ENCODE results near the gene LLPH. TPM values are rescaled to one million over a fixed set of nuclear protein-coding genes. Genes with fewer than 3 reads are reported as not detected.

The LLPH gene
- total RNA-seq, 1 donor from 2014 or later = 16.5 TPM

DNA sequence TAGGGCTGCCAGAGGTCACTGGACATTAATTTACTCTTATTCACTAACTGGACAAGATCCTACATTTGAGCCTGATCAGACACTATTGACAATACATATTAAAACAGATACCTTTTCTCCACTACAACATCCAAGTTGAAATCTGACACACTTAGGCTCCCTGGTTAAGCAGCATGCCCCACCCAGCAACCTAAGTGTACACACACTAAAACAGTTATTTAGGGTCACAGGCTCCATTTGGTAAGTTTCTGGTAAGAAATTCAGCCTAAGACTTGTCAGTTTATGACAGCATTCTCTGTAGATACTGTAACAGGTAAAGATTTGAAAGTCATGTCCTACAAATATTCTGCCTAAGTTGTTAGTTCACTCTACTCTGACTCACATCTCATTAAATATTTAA, 12.3 kb upstream of the LLPH start:
- no peak for DNase-seq (ENCODE audit: low spot score)

DNA sequence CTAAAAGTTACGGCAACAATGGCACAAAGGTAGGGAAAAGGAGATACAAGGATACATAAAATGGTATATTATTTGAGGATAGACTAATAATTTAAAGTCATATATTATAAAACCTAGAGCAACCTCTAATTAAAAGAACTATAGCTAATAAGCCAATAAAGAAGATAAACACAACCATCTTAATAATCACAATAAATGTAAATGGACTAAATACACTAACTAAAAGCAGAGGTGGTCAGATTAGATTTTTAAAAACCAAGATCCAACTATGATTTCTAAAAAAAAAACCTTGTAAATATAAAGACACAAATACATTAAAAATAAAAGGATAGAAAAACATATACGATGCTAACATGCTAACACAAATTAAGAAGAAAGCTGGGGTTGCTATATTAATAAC, 10.7 kb upstream of the LLPH start:
- no peak for DNase-seq (ENCODE audit: low spot score)

DNA sequence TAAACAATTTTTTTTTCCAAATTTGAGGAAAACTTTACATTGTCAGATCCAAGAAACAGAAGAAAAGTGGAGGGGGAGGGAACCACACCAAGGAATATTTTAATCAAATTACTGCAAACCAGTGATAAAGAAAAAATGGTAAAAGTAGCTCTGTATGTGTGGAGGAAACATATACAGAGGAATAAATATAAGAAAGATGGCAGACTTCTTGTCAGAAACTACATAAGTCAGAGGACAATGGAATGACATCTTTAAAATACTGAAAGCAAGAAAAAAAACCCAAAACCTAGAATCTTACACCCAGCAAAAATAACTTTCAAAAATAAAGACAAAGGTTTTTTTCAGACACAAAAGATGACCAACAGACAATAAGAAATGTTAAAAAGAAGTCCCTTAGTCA, 10.2 kb upstream of the LLPH start:
- no peak for DNase-seq (ENCODE audit: low spot score)

DNA sequence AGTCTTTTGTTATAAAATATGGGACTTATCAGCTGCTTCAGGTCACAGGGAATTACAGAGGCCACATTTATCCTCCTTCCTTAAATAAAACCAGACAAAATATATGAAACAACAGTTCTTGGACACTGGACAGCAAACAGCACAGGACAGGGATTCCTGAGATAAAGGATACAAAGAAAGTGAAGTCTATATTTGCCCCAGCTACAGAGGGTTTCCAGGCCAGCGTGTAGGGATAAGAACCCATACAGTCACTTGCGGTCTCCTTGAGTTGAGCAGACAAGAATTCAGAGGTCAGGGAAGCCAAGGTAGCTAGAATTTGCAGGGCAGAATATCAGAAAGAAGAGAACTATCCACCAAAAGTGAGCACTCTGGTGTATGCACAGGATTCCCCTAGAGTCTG, 8.8 kb upstream of the LLPH start:
- DNase-seq (ENCODE audit: low spot score) = no peak

DNA sequence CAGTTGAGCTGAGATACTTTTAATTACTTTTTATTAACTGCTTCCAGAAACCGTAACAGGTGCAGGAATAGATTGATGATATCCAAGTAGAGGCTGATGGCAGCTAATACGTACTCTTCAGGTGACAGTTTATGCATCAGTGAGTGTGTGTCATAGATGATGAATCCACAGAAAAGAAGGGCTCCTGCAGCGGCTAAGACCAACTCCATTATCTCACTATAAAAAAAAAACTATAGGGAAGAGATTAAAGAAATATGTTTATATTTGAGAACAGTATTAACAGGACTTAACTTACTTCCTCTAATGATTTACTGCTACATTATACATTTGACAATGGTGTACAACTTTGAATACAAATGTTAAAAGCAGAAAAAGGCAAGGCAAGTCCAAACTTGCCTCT, 7.4 kb upstream of the LLPH start:
- no peak for DNase-seq (ENCODE audit: low spot score)

DNA sequence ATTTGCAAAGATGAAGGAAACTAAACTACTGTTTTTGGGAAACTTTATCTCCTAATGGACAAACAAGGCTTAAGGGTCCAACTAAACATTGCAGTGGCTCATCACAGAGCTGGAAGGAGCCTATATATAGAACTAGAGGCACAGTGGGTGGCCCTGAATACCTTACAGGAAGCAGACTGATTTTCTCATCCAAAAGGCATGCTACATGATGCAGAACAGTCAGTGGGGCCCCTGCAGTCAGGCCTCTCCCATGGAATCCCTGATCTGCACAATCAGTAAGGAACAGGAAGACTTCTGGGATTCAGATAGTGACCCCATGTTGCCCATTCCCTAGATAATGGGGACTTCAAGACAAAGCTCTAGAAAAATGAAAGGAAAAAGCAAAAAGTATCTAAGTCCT, 1.9 kb upstream of the LLPH start:
- DNase-seq (ENCODE audit: low spot score) = no peak

DNA sequence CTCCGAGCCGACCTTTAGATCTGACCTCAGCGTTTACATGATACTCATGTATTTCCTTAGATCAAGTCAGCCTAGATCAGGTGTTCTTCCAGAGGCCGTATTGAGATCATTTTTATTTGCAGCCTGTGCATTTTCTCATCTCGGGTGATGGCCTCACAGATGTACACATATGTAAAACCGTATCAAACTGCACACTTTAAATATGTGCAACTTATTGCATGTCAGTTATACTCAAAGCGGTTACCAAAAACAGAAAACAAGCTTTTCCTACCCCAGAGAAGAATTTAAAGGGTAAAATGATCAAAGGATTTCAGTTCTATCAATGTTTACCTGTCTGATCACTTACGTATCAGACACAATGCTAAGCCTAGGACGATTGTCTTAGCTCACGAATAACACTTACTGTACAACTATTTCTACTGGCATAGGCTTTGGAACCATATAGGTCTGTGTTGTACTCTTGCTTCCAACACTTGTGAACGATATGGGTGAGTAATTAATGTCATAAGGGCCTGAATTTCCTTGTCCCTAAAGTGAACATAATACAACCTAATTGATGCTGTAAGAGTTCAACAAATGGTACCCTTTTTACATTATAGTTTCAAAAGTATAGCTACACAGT, 628 bp upstream of the LLPH start:
- no peak for DNase-seq (ENCODE audit: low spot score)

DNA sequence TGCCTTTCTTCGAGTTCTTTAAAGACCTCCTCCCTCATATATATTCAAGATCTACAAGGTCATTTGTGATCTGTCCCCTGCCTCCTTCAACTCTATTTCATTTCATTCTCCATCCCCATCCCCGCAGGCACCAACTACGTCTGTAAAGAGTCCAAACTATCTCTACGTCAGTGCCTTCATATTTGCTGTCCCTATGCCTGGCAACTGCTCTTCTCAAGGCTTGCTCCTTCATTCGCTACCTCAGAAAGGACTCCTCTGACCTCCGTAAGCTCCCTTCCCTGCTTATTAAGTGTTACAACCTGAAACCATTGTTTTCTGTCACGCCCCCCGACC, 650 bp downstream of the LLPH start:
- no peak for DNase-seq (ENCODE audit: low spot score)

DNA sequence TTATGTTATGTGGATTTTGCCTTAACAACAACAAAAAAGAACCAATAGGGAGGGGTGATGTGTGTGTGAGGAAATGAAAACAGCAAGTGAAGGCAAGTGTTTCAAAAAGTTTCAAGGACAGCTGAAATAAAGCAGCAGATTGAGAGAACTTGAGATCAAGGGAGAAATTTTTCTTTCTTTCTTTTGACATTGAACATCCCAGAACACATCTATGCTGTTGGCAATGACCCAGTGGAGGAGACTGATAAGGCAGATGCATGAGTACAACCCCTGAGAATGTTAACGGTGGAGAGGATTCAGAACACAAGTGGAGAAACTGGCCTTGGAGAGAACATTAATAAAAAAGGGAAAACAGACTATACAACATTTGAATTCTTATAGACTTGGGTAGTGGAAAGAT, 2.9 kb downstream of the LLPH start:
- no peak for DNase-seq (ENCODE audit: low spot score)

DNA sequence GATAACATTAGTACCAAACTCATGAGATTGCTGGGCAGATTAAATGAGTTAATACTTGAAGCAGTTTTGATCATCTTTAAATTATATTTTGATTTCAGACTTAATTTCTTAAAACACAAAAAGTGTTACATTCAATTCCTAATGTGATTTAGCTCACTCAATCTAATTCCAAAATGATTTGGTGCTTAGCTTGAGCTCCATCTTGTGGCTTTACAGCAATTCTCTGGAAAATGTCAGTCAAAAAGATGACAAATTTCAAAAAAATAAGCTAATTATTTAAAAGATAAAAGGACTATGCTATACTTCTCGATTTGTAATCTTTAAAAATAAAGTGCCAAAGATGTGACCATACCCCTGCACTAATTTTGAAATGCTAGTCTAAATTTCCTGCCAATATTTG, 10.1 kb downstream of the LLPH start:
- DNase-seq (ENCODE audit: low spot score) = no peak

DNA sequence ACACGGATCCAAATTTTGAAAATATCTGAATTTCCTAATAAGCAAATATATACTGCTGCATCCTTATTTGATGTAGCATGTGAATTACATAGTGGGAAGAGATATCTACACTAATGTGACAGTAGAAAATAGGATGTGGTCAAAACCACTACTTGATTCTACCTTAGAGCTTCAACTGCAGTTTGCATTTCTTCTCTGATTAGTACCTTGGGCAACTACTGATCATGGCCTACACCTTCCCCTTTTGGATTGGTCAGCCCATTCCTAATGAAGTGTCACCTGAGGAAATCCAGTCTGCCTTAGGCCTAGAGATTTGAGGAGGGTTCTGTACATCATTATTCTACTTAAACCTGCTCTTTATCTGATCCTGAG, 10.7 kb downstream of the LLPH start:
- DNase-seq (ENCODE audit: low spot score) = no peak

DNA sequence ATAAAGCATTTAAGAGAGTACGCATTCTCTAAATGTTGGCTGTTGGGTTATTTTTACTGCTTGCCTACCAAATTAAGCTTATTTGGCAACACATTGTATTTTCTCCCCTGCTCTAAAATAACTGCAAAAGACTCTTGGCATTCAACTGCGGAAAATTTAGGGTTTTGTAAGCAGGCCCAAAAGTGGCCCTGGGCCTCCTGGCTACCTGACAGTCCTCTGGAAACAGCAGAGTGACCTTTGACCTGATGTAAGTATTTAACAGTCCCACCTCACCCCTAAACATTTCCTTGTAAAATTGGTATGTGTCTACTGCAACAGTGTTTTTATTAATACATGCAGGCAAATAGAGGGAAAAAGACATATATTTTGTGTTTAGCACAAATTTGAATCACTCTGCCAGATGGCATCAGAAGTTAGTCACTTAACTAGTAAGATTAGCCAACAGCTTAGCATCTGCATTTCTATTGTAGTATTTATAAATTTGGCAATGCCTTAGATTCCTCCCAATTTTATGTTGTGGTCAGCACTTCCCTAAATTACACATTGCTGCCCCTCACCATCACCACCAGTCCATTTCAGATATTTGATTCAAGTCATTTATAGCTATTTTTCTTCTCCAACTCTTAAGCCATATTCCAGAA, 11.2 kb downstream of the LLPH start:
- DNase-seq (ENCODE audit: low spot score) = no peak

DNA sequence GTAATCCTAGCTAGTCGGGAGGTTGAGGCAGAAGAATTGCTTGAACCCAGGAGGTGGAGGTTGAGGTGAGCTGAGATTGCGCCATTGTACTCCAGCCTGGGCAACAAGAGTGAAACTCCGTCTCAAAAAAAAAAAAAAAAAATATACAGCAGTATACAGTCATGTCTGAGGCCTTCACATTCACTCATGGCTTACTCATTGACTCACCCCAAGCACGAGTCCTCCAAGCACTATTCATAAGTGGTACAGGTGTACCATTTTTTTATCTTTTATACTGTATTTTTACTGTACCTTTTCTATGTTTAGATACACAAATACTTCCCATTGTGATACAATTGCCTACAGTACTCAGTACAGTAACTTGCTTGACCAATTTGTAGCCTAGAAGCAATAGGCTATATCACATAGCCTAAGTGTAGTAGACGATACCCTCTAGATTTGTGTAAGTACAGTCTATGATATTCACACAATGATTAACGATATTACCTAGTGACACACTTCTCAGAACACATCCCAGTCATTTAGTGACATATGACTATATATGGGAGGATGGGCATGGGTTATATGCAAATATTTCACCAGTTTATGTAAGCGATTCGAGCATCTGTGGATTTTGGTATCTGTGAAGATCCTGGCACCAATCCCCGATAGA, 12.2 kb downstream of the LLPH start:
- no peak for DNase-seq (ENCODE audit: low spot score)

DNA sequence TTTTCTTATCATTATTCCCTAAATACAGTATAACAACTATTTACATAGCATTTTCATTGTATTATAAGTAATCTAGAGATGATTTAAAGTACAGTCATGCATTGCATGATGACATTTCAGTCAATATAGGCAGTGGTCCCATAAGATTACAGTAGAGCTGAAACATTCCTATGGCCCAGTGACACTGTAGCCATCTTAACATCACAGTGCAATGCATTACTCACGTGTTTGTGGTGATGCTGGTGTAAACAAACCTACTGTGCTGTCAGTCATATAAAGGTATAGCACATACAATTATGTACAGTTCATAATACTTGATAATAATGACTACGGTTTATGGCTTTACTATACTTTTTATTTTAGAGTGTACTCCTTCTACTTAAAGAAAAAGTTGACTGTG, 13.3 kb downstream of the LLPH start:
- no peak for DNase-seq (ENCODE audit: low spot score)

DNA sequence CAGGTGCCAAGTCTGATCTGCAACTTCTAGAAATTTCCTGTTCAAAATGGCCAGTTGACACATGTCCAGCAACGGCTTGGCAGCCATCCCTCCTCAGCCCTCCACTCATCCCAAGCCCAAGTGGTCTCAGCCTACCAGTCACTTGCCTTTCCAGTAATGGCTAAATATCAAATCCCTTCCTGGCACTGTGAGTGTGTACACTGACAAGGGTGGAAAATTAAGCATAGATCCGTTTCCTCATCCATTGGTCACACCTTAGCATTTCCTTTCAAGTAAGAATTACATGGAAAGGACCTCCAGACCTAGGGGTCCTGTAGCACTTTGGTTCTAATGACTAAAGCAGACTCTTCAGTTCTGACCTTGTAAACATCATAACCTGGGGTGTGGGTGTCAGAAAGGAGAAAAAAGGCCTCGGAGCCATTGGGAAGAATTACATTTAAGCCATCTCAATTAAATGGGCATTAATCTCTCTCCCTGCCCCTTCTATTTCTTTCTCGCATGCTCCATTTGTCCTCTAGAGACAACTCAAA, 15.4 kb downstream of the LLPH start:
- DNase-seq (ENCODE audit: low spot score) = no peak

DNA sequence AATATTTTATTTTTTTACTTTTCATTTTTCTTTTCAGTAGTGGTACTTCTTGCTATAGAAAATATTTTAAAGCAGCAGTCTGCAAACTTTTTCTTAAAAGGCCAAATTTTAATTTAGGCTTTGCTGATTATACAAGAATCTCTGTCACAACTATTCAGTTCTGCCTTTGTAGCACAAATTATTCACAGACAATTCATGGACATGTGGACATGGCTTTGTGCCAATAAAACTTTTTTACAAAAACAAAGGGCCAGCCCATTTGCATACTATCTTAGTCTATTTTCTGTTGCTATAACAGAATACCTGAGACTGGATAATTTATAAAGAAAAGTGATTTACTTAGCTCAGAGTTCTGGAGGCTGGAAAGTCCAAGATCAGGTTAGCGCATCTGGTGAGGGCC, 17.1 kb downstream of the LLPH start:
- DNase-seq (ENCODE audit: low spot score) = no peak

DNA sequence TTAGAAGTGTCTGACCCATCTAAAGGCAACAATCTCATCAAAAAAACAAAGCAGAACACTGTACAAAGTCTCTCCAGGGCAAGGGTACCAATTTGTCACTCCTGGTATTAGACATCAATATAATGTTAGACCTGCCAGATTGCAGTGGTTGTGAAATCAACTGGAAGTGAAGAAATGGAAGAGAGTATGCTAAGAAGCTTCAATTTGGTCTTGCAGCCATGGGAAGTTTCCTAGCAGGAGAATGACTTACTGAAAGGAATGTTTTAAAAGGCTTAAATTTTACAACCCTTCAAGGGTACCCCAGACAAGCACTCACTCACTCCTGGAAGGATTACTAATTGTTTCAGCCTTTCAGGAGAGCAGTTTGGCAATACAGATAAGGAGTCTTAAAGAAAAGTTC, 18.9 kb downstream of the LLPH start:
- no peak for DNase-seq (ENCODE audit: low spot score)

DNA sequence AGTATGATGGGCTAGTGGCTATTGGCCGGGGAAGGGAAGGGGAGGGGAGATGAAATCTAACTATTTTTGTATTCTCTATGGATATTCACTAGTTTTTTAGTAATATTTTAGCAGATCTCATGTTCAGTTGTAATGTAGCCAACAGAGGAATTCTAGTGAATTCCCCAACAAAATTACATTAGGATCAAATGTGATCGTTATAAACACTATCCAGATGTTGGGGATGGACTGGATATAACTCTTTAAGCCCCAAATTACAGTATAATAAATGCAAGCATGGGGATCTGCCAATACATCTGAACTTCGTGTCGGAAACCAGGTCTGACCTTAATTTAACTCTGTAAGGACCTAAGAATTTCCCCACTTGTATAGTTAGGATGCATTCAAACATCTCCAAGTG, 21.5 kb downstream of the LLPH start:
- no peak for DNase-seq (ENCODE audit: low spot score)

DNA sequence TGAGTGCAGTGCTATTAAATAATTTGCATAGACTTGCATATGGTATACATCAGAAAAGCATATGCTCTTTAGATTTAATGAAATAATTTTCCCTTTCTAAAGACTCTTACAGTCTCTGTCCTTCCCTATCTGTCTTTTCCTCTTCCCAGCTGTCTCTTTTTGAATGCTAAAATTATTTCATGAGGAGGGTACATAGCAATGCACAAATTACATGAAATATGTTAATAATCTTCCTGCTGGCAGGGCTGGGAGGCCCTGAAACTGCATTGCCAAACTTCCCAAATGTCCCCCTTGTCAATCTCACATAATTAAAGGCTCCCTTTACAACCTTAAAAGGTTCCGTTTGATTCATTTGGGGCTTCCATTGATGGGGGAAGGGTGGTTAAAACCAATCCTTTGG, 22.2 kb downstream of the LLPH start:
- DNase-seq (ENCODE audit: low spot score) = no peak

DNA sequence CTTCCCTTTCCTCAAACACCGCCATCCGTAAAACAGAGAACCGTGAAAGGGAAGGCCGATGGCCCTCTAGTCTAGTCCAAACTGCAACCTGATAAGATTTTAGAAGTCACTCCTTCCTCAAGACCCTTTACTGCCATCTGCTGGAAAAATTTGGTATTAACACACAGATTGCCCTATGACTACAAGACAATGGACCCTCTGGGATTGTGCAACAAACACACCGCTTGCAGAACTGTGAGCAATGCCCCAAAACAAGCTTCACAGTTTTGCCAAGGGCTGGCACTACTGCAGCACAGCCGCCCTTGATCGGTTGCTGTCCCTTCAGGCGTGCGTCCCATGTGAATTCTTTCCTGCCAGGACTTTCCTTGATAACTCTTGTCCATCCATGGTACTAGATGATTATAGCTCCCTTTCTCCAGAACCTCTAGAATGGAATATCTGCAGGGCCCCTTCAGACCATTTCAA, 23.1 kb downstream of the LLPH start:
- peak; percentile 74 for DNase-seq (ENCODE audit: low spot score)

DNA sequence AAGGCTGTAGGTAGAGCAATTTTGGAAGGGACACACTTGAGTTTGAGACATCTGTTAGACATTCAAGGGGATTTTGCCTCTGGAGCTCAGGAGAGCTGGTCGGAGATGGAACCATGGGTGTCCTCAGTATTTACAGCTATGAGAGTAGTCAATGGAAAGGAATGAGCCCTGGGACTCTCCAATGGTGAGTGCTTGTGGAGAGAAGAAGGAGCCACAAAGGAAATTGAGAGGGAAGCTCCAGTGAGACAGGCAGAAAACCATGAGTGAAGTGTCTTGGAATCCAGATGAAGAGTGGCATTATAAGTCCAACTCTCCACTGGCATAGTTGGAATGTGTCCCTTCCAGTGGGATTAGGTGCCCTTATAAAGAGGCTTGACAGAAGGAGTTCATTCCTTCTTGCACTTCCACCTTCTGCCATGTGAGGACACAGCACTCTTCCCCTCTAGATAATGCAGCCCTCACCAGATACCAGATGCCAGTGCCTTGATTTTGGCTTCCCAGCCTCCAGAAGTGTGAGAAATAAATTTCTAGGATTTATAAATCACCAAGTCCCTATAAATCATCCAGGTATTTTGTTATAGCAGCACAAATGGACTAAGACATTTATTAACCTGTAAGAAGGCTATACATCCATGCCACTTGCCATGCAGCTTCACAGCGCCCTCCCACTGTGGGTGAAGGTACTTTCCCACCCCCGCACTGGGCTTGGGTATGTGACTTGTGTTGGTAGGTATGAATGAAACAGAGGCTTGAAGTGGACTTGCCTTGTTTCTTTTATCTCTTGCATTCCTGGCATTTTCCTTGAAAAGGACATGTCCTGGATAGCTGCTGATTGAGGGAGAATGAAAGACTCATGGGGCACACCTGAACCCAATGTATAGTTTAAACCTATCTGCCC, 27.3 kb downstream of the LLPH start:
- no peak for DNase-seq (ENCODE audit: low spot score)

DNA sequence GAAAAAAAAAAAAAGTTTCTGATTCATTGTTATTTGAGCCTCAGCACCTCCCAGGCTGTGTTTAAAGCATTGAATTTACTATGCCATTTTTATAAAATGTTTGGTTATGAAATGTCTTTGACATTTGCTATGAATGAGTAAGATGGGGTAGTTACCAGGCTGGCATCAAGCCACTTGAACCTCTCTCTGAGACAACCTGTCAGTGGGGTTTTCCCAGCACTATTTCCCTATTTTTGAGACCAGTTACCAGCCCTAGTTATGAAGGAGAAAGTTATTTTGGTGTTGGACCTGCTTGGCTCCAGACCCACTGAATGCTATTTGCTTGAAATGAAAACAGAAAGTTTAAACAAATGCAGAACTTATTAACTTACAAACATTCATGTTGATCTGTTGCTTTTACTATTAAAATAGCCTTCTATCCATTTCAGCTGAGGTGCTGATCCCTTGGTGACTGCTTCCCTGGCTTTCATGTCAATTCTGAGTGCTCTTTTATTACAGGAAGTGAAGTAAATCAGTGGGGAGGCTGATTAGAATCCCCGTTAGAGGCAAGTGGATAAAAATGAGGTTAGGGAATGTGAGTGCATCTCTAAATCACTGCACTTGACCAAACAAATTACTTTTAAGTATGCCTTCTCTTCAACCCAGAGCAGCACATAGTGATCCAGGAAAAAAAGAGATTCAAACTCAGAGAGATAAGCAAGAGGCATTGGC, 37.8 kb downstream of the LLPH start:
- DNase-seq (ENCODE audit: low spot score) = no peak

Data from mucosa of gallbladder (tissue), 1 donor.